Testis (tissue), 3 donors: Measurements from ENCODE around the gene SELE. TPM values are rescaled to one million over a fixed set of nuclear protein-coding genes. Genes with fewer than 3 reads are reported as not detected.
"Not testable (repeated sequence)": the region's sequence is repeated elsewhere in the genome, so short reads cannot be mapped to it uniquely, and the experiment has no call there.

Experiments used
- DNase-seq: peaks from one replicate; pipeline ENCODE4 v3.0.0-alpha.2; 2019
- H3K27ac ChIP-seq, 2 donors: fragments of 200-600 bp; sonication (generic); one replicate each; pipeline ENCODE4 v1.5.1; 2019
- H3K27me3 ChIP-seq: fragments of 200-600 bp; sonication (generic); one replicate; pipeline ENCODE4 v1.5.1; 2019
- H3K36me3 ChIP-seq: fragments of 200-600 bp; sonication (generic); one replicate; pipeline ENCODE4 v1.5.1; 2017; ENCODE audit warnings: low read depth; ENCODE audit errors: missing control alignments
- H3K4me1 ChIP-seq: fragments of 200-600 bp; sonication (generic); one replicate; pipeline ENCODE4 v1.5.1; 2019
- H3K4me3 ChIP-seq, 2 donors: fragments of 200-600 bp; sonication (generic); one replicate each; pipeline ENCODE4 v1.5.1; 2017 to 2019
- H3K9me3 ChIP-seq: fragments of 200-600 bp; sonication (generic); one replicate; pipeline ENCODE4 v1.5.1; 2017
- CTCF ChIP-seq, 3 experiments: fragments of 450-650 bp in 2 of 3; fragments of 200-600 bp in 1 of 3; sonication (generic) in 1 of 3; IDR thresholded peaks; one replicate each; pipeline ENCODE4 v1.5.1; 2016 to 2019; ENCODE audit warnings: antibody characterized with exemption in 3 of 3, mild to moderate bottlenecking in 2 of 3, moderate library complexity in 1 of 3
- POLR2A ChIP-seq: fragments of 450-650 bp; IDR thresholded peaks from one replicate; pipeline ENCODE4 v1.6.1; 2017; ENCODE audit warnings: antibody characterized with exemption, mild to moderate bottlenecking, moderate library complexity
- WGBS, 2 donors: methylation state at CpG; one replicate each; pipeline ENCODE4 v1.1.5; 2018; 5-methylcytosine and 5-hydroxymethylcytosine counted together
- intact Hi-C: fragments of 100-400 bp; cut with DNase I; formaldehyde crosslinking; loops from one replicate; pipeline ENCODE4 v1.15.1; 2023; ENCODE audit warnings: low total_unique reads
- polyA plus RNA-seq: library from polyadenylated mRNA; stranded (reverse); fragments of 350-450 nt; fragmentation: Illumina TruSeq; extraction: RNeasy Lipid Tissue Mini Kit (QIAGEN cat#74804); gene quantifications from one replicate; pipeline ENCODE4 v1.2.3, GENCODE V29; 2014; ENCODE audit warnings: low read depth, low replicate concordance; ENCODE audit not compliant: insufficient read depth
- total RNA-seq, 2 donors: library from RNA; depleted of rRNA; stranded (reverse); fragments of >200 nt; gene quantifications; one replicate each; pipeline ENCODE4 v1.2.3, GENCODE V29; 2016

Gene SELE
- total and polyA plus RNA-seq, 3 donors from 2014 or later, result 0.47 to 1.7 (median 1.2) TPM

- Histone ChIP-seq H3K4me3 (no peak overlapping the region), H3K36me3 (no peaks in the 10 kb centered on the region), H3K4me1 (no peaks in the 10 kb centered on the region), H3K27me3 (no peaks in the 10 kb centered on the region), H3K9me3 (no peaks in the 10 kb centered on the region), H3K27ac (no peak overlapping the region)
- intact Hi-C loops, result no loop called here
- TF ChIP-seq CTCF (IDR thresholded peaks at IDR 0.05) (no peak), POLR2A (no peak)
- 53 to 58% methylated on average over 2 of the region's 2 CpGs for WGBS, 2 donors
- DNase-seq, result no peak
Measured at GRCh38 chr1:169723763-169724162, 10.1 kb downstream of the SELE start.

GRCh38 chr1:169722779-169723178 lies 11.1 kb downstream of the SELE start:
- H3K4me3 ChIP-seq, result no peak overlapping the region
- TF ChIP-seq CTCF (IDR thresholded peaks at IDR 0.05) (no peak), POLR2A (no peak)
- H3K36me3 ChIP-seq, result no peaks in the 10 kb centered on the region
- H3K9me3 ChIP-seq, result no peaks in the 10 kb centered on the region
- DNase-seq, result no peak
- H3K27me3 ChIP-seq, result no peaks in the 10 kb centered on the region
- no peak overlapping the region for H3K27ac ChIP-seq
- intact Hi-C loops, result no loop called here
- no peaks in the 10 kb centered on the region for H3K4me1 ChIP-seq

DNA sequence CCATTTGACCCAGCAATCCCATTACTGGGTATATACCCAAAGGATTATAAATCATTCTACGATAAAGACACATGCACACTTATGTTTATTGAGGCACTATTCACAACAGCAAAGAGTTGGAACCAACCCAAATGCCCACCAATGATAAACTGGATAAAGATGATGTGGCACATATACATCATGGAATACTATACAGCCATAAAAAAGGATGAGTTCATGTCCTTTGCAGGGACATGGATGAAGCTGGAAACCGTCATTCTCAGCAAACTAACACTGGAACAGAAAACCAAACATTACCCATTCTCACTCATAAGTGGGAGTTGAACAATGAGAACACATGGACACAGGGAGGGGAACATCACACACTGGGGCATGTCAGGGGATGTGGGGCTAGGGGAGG lies 18.8 kb downstream of the SELE start:
- H3K9me3 ChIP-seq, H3K36me3 ChIP-seq, H3K27ac ChIP-seq, H3K27me3 ChIP-seq, H3K4me3 ChIP-seq, DNase-seq, H3K4me1 ChIP-seq, intact Hi-C loops: not testable (repeated sequence)
- 89 to 90% methylated on average over 2 of the region's 2 CpGs for WGBS, 2 donors

DNA sequence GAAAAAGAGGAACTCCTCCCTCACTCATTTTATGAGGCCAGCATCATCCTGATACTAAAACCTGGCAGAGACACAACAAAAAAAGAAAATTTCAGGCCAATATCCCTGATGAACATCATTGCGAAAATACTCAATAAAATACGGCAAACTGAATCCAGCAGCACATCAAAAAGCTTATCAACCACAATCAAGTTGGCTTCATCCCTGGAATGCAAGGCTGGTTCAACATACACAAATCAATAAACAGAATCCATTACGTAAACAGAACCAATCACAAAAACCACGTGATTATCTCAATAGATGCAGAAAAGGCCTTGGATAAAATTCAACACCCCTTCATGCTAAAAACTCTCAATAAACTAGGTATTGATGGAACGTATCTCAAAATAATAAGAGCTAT lies 20.8 kb downstream of the SELE start:
- 85% methylated on average over 5 of the region's 5 CpGs for whole genome bisulfite sequencing, 2 donors
- intact Hi-C loops, H3K4me3 ChIP-seq, H3K27me3 ChIP-seq, H3K36me3 ChIP-seq, H3K9me3 ChIP-seq, H3K4me1 ChIP-seq, DNase-seq, H3K27ac ChIP-seq: not testable (repeated sequence)

DNA sequence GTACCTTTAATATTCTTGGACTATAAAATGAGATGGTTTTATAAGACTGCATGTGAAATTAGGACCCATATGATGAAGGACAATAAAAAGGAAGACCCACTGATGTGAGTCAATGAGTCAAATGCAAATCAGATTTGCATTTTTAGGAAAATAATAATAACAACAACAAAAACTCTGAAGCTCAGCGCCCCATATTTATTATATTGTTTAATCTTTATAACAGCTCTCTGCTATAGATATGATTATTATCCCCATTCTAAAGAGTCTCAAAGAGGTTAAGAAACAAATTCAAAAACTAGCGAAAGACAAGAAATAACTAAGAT lies 21.6 kb downstream of the SELE start:
- TF ChIP-seq CTCF (IDR thresholded peaks at IDR 0.05) (no peak), POLR2A (no peak)
- Histone ChIP-seq H3K27me3 (no peaks in the 10 kb centered on the region), H3K27ac (no peak overlapping the region), H3K4me3 (no peak overlapping the region), H3K9me3 (no peaks in the 10 kb centered on the region), H3K4me1 (no peaks in the 10 kb centered on the region), H3K36me3 (no peaks in the 10 kb centered on the region)
- 76 to 86% methylated on average over 2 of the region's 2 CpGs for WGBS, 2 donors
- intact Hi-C loops, result no loop called here
- no peak for DNase-seq

DNA sequence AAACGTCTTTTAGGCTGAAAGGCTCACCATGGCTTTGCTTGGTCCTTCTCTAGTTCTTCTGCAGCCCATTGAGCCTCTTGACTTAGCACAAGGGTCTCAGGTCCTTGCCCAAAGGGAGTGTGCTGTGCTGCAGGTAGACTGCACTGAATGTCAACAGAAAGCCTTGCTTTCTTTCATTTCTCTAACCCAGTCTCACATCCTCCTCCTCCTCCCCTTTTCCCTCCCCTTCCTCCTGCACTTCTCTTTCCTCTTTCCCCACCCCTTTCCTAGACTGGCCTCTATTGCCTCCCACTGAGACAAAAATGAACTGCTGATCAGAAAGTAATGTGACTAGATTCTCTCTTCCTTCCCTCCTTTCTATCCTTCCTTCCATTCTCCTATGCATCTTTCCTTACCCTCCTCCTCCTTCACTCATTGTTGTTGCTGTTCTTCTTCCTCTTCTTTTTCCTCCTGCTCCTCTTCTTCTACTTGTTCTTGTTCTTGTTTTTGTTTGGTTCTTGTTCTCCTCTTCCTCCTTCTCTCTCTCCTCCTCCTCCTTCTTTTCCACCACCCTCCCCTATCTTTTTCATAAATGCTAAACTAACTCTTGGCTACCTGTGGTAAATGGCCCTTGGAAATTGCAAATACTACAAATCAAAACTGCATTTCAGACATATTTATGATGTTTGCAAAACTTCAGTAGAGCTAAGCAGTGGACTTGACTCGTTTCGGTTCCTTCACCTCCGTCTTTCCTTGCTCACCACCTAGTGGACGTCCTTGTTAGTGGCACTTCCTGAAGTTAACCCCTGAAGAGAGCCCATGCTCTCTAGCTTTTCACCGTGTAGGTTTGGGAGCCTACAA lies 22.2 kb downstream of the SELE start, which contains the start of gene SELL:
SELL (minus strand) TSS at position 152 of the 840 bp plus-strand sequence; CDS start at position 30, 122 bp downstream.
- H3K4me3 ChIP-seq, result no peak within 1 kb of the TSS
- intact Hi-C loops, result no loop called here
- no peaks in the 10 kb centered on the region for H3K27me3 ChIP-seq
- H3K36me3 ChIP-seq, result no peaks in the 10 kb centered on the region
- no peaks in the 10 kb centered on the region for H3K4me1 ChIP-seq
- no peaks in the 10 kb centered on the region for H3K9me3 ChIP-seq
- peak; percentile 40 to 76 (median 63) for TF ChIP-seq CTCF (IDR thresholded peaks at IDR 0.05)
- TF ChIP-seq POLR2A, result no peak
- WGBS, 2 donors, result 9 to 20% methylated on average over 6 of the region's 6 CpGs
- H3K27ac ChIP-seq, result no peak within 1 kb of the TSS
- DNase-seq, result peak; percentile 74
